GM21390 (cell line): ENCODE measurements around the gene KDF1.

Source experiments
- ATAC-seq: cut with Tn5 transposase; IDR thresholded peaks from one replicate; pipeline ENCODE4 v1.9.1; 2021; ENCODE audit not compliant: unreplicated experiment

The KDF1 gene, protein sequence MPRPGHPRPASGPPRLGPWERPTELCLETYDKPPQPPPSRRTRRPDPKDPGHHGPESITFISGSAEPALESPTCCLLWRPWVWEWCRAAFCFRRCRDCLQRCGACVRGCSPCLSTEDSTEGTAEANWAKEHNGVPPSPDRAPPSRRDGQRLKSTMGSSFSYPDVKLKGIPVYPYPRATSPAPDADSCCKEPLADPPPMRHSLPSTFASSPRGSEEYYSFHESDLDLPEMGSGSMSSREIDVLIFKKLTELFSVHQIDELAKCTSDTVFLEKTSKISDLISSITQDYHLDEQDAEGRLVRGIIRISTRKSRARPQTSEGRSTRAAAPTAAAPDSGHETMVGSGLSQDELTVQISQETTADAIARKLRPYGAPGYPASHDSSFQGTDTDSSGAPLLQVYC

DNA sequence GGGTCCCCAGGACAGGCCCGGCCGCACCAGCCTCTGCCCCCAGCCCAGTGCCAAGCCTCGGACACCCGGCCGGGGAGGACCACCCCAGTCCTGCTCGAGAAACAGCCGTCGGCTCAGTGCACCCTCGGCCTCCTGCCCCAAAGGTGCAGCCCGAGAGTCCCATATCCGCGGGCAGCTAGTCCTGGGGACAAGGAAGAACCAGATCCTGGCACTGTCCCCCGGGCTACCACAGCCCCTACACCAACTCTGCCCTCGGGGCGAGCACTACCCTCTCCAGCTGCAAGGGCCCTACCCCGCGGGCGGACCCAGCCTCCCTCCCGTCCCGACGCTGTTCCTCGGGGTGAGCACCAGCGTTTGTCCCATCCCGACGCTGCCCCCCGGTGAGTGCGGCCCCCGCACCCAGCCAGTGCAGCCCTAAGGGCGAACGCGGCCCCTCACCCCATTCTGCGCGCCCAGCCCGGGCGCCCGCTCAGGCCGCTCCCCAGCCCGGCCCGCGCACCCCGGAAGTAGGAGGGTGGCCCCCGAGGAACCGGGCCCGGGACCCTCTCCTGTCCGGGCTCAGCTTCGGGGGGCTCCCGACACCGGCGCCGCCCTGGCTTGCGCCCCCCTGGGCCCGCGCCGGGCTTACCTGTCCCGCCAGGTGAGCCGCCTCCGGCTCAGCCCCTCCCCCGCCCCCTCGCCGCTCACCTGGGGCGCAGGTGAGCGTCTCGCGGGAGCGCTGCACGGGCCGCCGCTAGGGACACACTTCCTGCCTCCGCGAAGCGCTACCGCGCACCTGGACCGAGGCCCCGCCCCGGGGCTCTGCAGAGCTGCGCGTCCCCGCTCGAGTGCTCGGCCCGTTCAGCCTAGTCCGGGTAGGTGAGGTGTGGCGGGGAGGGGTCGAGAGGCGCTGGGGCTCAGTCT lies at the start of gene KDF1:
TSS of gene KDF1 (minus strand) at position 747 of the 903 bp plus-strand sequence. CDS start 8,088 bp downstream, outside the sequence.
- no peak for ATAC-seq

DNA sequence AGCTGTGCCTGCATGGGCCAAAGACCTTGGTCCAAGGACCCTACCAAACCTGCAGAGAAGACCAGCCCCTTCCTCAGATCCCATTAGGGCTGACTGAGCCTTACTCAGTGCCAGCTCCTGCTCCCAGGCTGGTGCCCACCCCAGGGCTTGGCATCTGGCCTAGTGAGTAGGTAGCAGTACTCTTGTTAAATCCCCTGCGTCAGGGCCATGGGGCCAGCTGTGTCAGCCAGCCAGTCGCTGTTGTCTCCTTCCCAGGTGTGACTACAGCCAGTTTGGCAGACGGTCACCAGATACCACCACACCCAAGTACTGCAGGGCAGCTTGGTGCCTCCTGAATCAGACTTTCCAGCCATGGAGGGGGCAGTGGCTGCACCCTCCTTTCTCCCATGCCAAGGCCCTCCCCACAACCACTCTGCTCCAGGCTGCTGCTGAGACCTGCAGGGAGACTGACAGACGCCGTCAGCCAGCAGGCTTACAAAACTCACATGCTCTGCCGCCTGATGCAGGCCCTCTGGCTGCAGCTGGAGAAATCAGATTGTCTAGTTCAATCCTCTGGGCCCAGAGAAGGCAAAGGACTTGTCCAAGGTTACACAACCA lies 49.4 kb upstream of the KDF1 start:
- no peak for ATAC-seq

DNA sequence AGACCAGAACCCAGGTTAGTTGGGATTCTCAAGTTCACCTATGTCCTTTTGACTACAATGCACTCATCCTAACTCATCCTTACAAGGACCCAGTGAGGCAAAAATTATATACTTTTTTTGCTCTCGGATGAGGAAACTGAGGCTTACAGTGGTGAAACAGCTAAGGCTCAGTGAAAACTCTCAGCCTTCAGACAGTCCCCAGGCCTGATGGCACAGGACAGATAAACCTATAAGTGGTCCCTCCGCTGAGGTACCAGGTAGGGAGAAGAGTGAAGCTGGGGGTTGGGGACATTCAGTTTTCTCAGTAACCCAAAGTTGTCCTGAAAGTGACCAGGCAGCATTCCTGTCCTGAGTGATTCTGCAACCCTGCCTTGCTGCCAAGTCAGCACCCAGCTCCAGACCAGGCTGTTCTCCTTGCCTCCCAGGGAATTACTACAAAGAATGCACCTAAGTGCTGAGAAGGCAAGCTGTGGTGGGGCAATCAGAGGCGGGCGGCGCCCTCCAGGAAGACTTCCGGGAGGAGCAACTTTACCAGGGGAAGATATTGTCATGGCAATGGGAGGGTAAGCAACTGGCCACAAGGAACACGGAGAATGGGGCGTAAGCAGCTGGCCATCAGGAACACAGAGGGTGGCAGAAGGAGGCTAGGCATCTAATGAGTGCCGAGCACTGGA lies 47.8 kb upstream of the KDF1 start:
- no peak for ATAC-seq

DNA sequence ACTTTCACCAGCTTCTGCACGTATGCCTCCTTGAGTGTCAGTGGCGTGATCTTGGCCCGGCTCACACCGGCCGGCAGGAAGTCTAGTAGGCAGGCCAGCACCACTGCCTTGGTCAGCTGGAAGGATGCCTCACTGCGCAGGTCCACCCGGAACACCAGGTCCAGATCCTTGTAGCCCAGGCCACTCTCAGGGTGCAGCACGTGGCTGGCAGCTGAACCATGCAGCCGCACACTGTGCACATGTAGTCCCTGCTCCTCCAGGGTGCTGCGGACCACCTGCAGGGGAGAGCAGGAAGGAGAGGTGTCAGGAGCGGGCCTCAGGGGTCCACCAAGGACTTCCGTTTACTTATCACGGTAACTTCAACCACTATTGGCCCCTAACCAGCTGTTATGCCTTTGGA lies 46.4 kb upstream of the KDF1 start:
- no peak for ATAC-seq

DNA sequence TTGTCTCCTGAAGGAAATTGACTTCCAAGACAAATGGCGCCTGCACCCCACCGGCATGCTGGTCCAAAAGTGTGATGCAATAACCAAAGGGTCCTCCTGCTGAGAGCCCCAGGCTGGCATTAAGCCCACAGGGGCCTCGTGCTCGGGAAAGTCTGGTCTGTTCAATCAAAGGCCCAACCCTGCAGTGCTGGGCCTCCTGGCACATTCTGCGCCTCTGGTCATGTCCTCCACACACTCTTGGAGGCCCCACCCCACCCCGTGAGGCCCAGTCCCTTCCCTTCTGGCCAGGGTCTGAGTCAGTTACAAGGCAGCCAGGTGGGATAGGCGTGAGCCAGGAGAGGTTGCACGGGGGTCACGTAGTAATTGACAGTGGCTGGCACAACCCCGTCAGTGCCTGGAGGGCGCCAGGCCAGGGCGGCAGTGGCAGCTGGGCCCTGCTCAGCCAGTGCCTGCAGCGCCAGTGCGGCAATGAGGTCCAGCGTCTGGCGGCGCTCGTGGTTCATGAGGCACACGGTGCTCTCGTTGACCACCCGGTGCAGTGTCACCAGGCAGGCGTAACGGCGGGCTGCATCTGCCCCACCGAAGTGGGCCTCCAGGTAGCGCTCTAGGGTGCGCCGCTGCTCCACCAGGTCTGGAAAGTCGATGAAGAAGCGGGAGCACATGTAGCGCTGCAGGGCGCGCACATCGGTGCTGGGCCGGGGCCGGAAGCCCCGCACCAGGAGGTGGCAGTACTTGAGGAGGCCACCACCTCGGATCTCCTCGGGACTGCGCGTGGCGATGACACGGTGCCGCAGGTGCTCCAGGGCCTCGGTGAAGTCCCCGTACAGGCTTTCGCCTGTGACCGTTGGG lies 45.6 kb upstream of the KDF1 start:
- ATAC-seq, result no peak

DNA sequence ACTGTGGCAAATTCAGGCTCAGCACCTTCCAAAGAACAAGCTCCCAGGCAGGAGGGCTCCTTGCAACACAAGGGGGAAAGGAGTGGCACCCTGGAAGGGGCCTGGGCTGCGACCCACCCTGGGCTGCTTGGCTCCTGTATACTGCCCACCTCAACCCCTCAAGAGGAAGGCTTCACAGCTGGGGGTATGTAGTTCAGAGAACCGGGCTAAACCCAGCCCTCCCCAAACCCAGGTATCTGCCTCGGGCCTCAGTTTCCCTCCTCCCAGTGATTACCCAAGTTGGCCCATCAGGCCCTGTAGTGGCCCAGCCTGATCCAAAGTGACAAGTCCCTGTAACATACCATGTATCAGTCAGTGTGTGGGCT lies 44.9 kb upstream of the KDF1 start:
- no peak for ATAC-seq

DNA sequence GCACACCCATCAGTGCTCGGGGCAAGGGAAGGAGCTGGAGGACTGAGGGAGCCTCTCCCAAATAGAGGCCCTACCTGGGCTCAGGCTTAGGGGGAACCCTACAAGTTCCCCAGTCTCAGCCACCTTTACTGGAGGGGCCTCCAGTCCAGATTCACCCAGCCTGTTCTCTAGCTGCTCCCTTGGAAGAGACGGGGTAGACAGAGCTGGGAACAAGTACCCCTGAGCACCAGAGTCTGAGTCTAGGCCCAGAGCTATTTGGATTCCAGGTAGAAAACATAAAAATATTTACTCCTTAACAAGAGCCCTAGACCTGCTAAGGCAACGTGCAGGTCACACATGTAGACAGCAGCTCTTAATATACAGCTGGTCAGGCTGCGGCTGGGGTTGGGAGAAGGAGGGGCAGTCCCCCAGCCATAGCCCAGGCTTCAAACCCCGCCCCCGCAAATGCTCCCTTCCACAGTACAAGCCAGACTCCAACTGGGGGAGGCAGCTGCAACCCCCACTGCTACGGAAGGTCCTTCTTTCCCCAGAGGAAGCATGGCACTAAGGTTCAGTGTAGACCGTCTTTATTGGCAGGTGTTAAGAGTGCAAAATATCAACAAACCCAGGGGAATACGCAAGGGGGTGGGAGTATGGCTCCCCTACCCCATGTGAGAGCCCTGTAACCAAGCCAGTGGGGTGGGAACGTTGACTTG lies 44.4 kb upstream of the KDF1 start:
- ATAC-seq, result no peak

DNA sequence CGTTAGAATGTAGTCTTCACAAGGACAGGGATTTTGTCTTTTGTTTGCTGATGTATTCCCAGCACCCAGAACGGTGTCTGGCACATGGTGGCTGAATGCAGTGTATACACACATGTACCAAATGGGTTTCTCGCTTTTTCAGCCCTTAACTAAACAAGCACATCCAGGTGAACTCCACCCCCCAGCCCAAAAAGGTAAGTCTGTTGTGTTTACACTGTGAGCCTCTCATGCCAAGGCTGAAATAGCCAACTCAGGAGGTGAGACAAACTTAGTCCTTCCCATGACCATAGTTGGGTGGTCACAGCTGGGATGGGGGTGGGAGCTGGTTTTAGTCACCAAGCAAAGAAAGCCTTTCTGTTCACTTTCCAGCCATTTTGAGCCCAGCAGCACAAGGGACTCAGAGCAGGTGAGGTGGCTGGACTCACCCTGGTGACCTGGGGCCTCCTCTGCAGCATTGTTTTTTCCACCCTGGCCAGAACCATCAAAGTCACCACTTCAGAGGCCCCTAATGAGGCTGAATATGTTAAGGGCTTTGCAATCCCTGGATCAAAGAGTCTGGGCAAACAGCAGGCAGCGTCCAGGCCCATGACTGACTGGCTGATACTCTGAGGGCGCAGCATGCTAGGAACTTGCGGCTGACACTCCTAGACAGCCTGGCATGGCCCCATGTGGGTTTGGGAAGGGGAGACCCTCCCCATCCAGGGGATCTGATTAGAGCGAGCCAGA lies 43.6 kb upstream of the KDF1 start:
- no peak for ATAC-seq

DNA sequence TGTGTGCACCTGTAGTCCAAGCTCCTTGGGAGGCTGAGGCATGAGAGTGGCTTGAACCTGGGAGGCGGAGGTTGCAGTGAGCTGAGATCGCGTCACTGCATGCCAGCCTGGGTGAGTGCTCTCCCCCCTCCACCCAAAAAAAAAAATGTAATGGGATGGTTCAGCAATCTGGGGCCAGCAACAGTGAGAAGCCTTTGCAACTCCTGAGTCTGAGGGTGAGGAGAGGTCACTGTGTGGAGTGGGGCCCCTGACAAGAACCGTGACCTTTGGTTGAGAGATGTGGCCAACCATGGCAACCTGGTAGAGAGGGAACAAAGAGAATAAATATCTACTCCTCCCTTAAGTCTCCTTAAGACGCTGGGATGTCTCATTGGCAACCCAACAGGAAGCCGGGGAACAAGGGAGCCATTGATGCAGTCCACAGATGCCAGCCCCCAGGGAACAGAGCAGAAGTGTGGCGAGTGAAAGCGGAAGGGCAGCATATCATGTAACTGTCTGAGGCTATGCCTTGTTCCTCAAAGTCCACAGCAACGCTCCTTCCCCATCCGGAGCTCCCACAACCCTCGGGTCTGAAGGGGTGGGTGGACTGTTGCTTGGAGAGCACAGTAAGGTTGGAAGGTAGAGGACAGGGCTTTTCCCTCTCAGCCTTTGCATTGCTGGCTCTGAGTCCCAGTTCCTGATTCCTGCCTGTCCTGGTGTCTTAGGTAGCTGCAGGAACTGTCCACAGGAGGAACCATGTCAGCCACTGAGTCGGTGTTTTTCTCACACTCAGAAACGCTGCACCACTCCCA lies 41.5 kb upstream of the KDF1 start:
- ATAC-seq, result no peak

DNA sequence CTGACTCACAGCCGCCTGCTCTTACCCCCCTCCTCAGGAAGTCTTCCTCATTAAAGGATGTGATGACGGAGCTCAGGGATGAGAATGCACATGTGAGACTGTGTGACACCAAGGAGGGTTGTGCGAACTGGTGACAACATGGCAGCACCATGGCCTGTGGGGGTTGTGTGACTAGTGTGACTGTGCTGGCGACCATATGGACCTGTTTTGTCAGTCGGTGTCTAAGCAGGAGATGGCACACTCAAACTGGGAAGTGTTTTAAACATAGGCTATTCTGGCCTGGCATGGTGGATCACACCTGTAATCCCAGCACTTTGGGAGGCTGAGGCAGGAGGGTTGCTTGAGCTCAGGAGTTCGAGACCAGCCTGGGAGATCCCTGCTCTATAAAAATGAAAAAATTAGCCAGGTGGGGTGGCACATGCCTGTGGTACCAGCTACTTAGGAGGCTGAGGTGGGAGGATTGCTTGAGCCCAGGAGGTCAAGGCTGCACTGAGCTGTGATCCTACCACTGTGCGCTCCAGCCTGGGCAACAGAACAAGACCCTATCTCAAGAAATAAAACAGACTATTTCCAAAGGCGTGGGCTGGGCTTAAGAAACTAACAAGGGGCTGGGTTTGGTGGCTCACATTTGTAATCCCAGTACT lies 40.7 kb upstream of the KDF1 start:
- no peak for ATAC-seq

DNA sequence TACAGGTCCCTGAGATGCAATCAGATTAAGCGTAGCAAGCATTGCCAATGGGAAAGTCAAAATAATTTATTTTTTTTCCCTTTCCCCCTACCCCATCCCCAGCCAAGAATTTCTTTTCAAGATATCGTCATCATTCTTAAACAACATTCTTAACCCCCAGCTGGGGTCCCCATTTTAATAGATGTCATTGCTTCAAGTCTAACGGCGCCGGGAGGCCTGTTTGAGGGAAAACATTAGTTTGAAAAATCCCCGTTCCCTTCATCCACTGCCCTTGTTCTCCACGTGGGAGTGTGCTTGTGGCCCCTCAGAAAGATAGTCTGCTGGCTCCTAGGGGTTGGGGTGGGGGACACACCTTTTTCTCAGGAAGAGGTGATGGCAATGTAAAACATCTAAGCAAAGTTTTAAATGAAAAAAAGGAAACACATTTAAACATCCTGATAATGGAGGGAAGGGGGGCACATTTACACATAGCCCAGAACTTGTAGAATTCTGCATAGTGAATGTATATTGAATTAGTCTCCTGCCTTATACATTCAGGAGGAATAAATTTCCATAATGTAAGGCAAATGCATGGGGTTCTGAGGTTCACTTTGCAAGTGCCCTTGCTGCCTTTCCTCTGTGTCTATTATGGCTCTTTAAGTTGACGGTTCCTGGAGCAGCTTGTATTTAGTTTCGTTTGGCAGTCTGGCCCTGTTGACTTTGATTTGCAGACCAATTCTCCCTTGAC lies 40.0 kb upstream of the KDF1 start:
- no peak for ATAC-seq

DNA sequence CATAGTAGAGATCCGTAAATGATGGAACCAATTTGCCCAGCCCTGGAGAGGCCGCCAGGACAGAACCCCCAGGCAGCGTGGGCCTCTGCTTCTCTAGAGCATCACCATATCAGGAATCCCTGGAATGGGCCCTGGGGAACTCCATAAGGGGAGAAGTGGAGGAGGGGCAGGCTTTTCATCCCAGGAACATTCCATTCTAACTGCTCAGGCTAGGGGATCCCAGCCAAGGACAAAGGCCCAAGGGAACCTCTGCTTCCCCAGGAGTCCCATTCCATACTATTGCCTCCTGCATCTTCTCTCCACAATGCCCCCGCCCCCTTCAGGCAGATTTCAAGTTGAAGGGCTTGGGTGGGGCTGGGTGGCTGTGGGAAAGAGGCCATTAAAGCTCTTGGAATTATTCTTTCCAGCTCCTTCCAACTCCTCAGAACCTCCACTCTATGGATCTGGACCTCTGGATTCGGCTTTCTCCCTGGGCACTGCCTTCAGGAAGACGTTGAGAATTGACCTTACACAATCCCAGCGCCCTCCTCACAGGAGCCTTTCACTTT lies 39.2 kb upstream of the KDF1 start:
- no peak for ATAC-seq

DNA sequence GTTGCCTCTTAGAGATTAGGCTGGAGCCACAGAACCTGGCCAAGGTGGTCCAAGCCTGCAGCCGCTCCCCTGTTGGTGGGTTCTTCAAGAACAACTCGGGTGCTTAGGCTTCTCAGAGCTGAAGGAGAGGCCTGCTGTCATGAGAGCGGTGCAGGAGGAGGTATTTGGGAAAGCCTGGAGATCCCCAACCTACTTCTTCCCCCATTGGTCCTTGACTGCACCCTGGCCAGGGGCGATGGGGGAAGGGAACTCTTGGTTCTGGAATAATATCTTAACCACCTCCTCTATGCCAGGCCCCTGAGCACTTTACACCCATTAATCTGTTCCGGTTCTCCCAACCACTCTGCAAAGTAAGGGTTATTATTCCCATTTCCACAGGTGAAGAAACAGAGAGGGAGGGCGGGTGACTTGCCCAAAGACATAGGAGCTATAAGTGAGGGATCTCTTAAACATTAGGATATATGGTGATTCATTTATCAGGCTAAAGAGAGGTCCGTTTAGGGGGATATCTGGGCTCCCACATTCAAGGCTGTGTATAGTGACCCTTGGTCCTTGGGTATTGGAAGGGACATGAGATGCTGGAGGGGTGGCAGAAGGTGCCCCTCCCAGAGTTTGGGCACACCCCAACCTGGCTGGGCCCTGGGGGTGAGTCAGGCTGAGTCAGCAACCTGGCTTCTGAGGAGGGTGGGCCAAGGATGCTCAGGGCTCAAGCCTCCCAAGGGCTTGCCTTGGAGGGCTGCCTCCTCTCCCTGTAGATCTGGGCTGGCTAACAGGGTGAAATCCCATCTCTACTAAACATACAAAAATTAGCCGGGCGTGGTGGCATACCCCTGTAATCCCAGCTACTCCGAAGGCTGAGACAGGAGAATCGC lies 38.4 kb upstream of the KDF1 start:
- no peak for ATAC-seq

DNA sequence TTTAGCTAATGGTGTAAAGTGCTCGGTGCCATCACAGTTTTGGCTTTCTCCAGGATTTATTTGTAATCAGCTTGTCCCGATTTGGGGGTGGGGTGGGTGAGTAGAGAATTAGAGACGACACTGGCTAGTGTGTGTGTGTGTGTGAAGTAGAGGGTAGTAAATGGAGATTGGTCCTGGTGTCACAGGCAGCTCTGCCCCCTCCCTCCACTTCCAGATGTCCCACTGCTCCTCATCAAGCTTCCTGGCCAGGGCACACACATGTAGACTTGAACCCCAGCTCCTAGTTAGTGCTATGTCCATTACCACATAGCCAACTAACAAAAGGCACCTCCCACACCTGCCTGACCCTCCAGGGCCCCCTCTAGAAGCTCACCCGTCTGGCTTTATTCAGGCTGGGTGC lies 36.4 kb upstream of the KDF1 start:
- ATAC-seq, result no peak

DNA sequence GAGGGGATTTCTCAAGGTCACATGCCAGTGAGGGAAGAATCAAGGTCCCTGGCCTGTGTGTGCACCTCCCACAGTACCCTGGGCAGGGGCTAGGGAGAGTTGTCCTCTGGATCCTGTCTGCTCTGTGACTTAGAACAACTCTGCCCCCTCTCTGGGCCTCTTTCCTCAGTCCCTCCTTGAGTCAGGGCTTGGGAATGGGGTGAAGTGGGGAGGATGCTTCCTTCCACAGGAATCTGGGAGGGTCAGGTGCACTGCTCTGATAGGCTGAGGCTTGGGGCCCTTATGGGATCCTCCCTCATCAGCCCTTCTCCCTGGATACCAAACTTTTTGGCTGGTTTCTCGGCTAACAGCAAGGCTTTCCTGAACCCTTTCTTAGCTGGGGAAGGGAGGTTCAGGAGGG lies 35.8 kb upstream of the KDF1 start:
- no peak for ATAC-seq
